NCI-H1092 (cell line): ENCODE data around the gene FCHSD2.

Source experiments
- DNase-seq: peaks from one replicate; lab custom pipeline; 2025; lab: John Stamatoyannopoulos, UW

FCHSD2 gene

GRCh38 chr11:73172992-73173656 lies 31.0 kb upstream of the FCHSD2 start:
- no peak for DNase-seq

GRCh38 chr11:73171436-73172161 lies 29.5 kb upstream of the FCHSD2 start:
- no peak for DNase-seq

GRCh38 chr11:73170140-73170539 lies 28.0 kb upstream of the FCHSD2 start:
- DNase-seq: no peak

GRCh38 chr11:73168925-73169579 lies 26.9 kb upstream of the FCHSD2 start:
- DNase-seq: no peak

GRCh38 chr11:73167363-73167954 lies 25.3 kb upstream of the FCHSD2 start:
- no peak for DNase-seq

- no peak for DNase-seq
Measured at GRCh38 chr11:73164803-73165540, 22.9 kb upstream of the FCHSD2 start.

GRCh38 chr11:73163638-73164174 lies 21.6 kb upstream of the FCHSD2 start:
- no peak for DNase-seq

GRCh38 chr11:73162196-73162740 lies 20.1 kb upstream of the FCHSD2 start:
- no peak for DNase-seq

- DNase-seq: no peak
Measured at GRCh38 chr11:73160005-73160760, 18.1 kb upstream of the FCHSD2 start.

GRCh38 chr11:73159297-73159696 lies 17.2 kb upstream of the FCHSD2 start:
- no peak for DNase-seq

- no peak for DNase-seq
Measured at GRCh38 chr11:73158356-73159051, 16.4 kb upstream of the FCHSD2 start.

GRCh38 chr11:73157101-73158010 lies 15.2 kb upstream of the FCHSD2 start:
- DNase-seq: no peak

GRCh38 chr11:73156686-73157085 lies 14.6 kb upstream of the FCHSD2 start:
- no peak for DNase-seq

GRCh38 chr11:73156114-73156513 lies 14.0 kb upstream of the FCHSD2 start:
- DNase-seq: no peak

- DNase-seq: no peak
Measured at GRCh38 chr11:73155102-73155501, 13.0 kb upstream of the FCHSD2 start.

- no peak for DNase-seq
Measured at GRCh38 chr11:73154178-73154577, 12.1 kb upstream of the FCHSD2 start.

- no peak for DNase-seq
Measured at GRCh38 chr11:73152861-73153483, 10.9 kb upstream of the FCHSD2 start.

GRCh38 chr11:73152086-73152853 lies 10.2 kb upstream of the FCHSD2 start:
- no peak for DNase-seq
